Erythroblast (primary cell): ENCODE measurements around the gene PTPRN2.
"Not testable (repeated sequence)": the region's sequence is repeated elsewhere in the genome, so short reads cannot be mapped to it uniquely, and the experiment has no call there.

Source experiments
- GATA1 ChIP-seq: IDR thresholded peaks from 2 replicates; pipeline ENCODE4 v1.6.1; 2011; ENCODE audit warnings: low read depth, mild to moderate bottlenecking, control low read depth, low read length, moderate library complexity
- POLR2A ChIP-seq: IDR thresholded peaks from 2 replicates; pipeline ENCODE4 v1.6.1; 2011; ENCODE audit warnings: mild to moderate bottlenecking, low read length

GRCh38 chr7:157910045-157910444 lies 677.6 kb downstream of the PTPRN2 start:
- not testable (repeated sequence) for TF ChIP-seq POLR2A, GATA1
